Measurements from ENCODE around the gene GBP6.

GBP6 gene

DNA sequence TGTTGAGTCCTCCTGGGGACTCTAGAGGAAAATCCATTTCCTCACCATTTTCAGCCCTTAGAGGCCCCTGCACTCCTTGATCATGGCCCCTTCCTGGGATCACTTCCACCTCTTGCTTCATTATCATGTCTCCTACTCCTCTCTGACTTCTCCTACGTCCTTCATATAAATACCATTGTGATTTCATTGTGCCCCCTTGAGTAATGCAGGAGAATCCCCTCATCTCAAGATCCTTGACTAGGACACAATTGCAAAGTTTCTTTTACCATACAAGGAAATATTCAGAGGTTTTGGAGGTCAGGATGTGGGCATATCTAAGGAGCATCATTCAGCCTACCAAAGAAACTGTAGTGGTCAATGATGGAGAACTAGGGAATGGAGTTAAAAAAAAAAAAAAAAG is 8.8 kb upstream of the GBP6 start:
- Histone ChIP-seq H2AFZ (ENCODE audit: low read depth, low read length) (no peak overlapping the region), H3K9ac (ENCODE audit: low read length) (no peak overlapping the region), H3K4me1 (ENCODE audit: low read length) (peaks cover 24% of the 10 kb centered on the region), H3K79me2 (ENCODE audit: low read length) (no peaks in the 10 kb centered on the region), H3K4me3 (ENCODE audit: low read length) (no peak overlapping the region), H4K20me1 (ENCODE audit: insufficient read depth, low read length) (no peaks in the 10 kb centered on the region), H3K27ac (ENCODE audit: low read length) (no peak overlapping the region), H3K4me2 (ENCODE audit: low read length) (no peak overlapping the region), H3K9me3 (ENCODE audit: insufficient read depth, low read length) (no peaks in the 10 kb centered on the region), H3K27me3 (ENCODE audit: low read depth, low read length) (no peaks in the 10 kb centered on the region), H3K36me3 (replicated peaks; ENCODE audit: low read depth, low read length) (no peaks in the 10 kb centered on the region)
- TF ChIP-seq CTCF (IDR thresholded peaks at IDR 0.05; ENCODE audit: low read depth, low read length), result no peak
- TF ChIP-seq EZH2phosphoT487 (IDR thresholded peaks at IDR 0.05; ENCODE audit: low read depth), result no peak

DNA sequence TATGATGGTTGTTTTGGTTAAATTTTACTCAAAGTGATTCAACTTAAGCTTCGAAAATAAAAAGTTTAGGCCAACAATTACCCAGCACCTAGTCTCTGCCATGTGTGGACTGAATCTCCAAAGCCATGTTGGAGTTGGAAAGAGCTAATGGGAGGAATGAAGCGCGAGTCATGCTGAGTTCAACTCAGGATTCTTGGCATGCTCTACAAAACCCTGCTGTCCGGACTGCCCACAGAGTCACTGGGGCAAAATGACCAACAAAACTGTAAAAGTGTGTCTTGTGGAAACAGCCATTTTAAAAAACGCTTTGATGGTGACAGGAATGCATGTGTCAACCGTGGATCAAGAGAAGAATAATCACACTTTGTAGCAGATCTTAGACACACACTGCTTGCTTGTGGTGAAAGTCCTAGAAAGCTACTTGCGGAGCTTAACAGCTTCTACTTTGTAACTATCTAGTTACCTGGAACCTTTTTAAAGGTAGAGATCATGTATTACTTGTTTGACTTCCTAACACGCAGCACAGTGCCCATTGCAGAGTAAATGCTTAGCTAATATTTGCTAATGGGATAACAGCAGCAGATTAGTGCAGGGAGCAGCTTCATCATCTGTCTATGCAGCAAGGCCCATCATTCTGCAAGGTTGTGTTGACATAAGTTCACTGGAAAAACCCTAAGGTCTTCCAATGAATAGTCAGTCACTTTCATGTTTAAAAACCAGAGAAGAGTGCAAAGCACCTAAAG is 7.0 kb upstream of the GBP6 start:
- H3K27ac ChIP-seq (ENCODE audit: low read length), result no peak overlapping the region
- H3K4me2 ChIP-seq (ENCODE audit: low read length), result no peak overlapping the region
- H4K20me1 ChIP-seq (ENCODE audit: insufficient read depth, low read length), result no peaks in the 10 kb centered on the region
- H3K27me3 ChIP-seq (ENCODE audit: low read depth, low read length), result no peaks in the 10 kb centered on the region
- H3K4me1 ChIP-seq (ENCODE audit: low read length), result peaks cover 21% of the 10 kb centered on the region
- H3K9ac ChIP-seq (ENCODE audit: low read length), result no peak overlapping the region
- no peaks in the 10 kb centered on the region for H3K9me3 ChIP-seq (ENCODE audit: insufficient read depth, low read length)
- no peak overlapping the region for H2AFZ ChIP-seq (ENCODE audit: low read depth, low read length)
- TF ChIP-seq CTCF (IDR thresholded peaks at IDR 0.05; ENCODE audit: low read depth, low read length) (no peak), EZH2phosphoT487 (IDR thresholded peaks at IDR 0.05; ENCODE audit: low read depth) (no peak)
- H3K36me3 ChIP-seq (replicated peaks; ENCODE audit: low read depth, low read length), result no peaks in the 10 kb centered on the region
- no peaks in the 10 kb centered on the region for H3K79me2 ChIP-seq (ENCODE audit: low read length)
- no peak overlapping the region for H3K4me3 ChIP-seq (ENCODE audit: low read length)

DNA sequence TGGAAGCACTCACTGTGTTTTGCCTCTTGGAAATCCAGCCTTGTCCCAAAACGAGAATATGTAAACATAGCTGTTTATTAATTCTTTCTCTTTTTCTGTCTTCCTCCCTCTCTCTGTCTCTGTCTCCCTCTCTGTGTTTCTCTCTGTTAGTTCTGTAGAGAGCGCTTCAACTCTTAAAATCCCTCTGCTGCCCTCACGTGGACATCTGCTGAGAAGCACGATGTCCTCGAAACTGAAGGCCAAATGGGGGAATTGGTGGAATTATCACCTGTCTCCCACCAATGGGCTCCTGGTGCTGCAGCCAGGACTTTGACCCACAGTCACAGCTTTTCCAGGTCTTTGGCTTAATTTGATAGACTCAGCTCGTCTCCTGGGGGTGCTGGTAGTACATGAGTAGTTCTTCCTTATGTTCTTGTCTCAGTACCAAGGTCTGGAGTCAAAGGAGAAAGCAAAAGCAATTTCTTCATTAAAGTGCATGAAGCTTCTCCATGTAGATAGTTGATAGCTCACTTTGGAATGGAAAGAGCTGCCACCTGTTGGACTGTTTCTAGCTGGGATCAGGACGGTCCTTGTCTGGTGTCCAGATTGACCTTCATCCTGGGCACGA is 5.5 kb upstream of the GBP6 start:
- H4K20me1 ChIP-seq (ENCODE audit: insufficient read depth, low read length), result no peaks in the 10 kb centered on the region
- H3K79me2 ChIP-seq (ENCODE audit: low read length), result no peaks in the 10 kb centered on the region
- peak overlapping the region; percentile 78 for H2AFZ ChIP-seq (ENCODE audit: low read depth, low read length)
- H3K9ac ChIP-seq (ENCODE audit: low read length), result no peak overlapping the region
- peak overlapping the region; percentile 13; the same call in 1 of the 2 replicates for H3K4me3 ChIP-seq (ENCODE audit: low read length)
- peaks cover 33% of the 10 kb centered on the region for H3K4me1 ChIP-seq (ENCODE audit: low read length)
- H3K27ac ChIP-seq (ENCODE audit: low read length), result no peak overlapping the region
- H3K9me3 ChIP-seq (ENCODE audit: insufficient read depth, low read length), result no peaks in the 10 kb centered on the region
- H3K36me3 ChIP-seq (replicated peaks; ENCODE audit: low read depth, low read length), result no peaks in the 10 kb centered on the region
- peak overlapping the region; percentile 45 for H3K4me2 ChIP-seq (ENCODE audit: low read length)
- no peak for TF ChIP-seq EZH2phosphoT487 (IDR thresholded peaks at IDR 0.05; ENCODE audit: low read depth)
- peak; percentile 76 for TF ChIP-seq CTCF (IDR thresholded peaks at IDR 0.05; ENCODE audit: low read depth, low read length)
- H3K27me3 ChIP-seq (ENCODE audit: low read depth, low read length), result no peaks in the 10 kb centered on the region

GRCh38 chr1:89360716-89361115 is 3.1 kb upstream of the GBP6 start:
- H3K4me2 ChIP-seq (ENCODE audit: low read length), result no peak overlapping the region
- H4K20me1 ChIP-seq (ENCODE audit: insufficient read depth, low read length), result no peaks in the 10 kb centered on the region
- no peaks in the 10 kb centered on the region for H3K9me3 ChIP-seq (ENCODE audit: insufficient read depth, low read length)
- H3K36me3 ChIP-seq (replicated peaks; ENCODE audit: low read depth, low read length), result no peaks in the 10 kb centered on the region
- no peak overlapping the region for H3K4me3 ChIP-seq (ENCODE audit: low read length)
- TF ChIP-seq CTCF (IDR thresholded peaks at IDR 0.05; ENCODE audit: low read depth, low read length) (no peak), EZH2phosphoT487 (IDR thresholded peaks at IDR 0.05; ENCODE audit: low read depth) (no peak)
- no peaks in the 10 kb centered on the region for H3K27me3 ChIP-seq (ENCODE audit: low read depth, low read length)
- peaks cover 42% of the 10 kb centered on the region for H3K4me1 ChIP-seq (ENCODE audit: low read length)
- H2AFZ ChIP-seq (ENCODE audit: low read depth, low read length), result no peak overlapping the region
- no peaks in the 10 kb centered on the region for H3K79me2 ChIP-seq (ENCODE audit: low read length)
- no peak overlapping the region for H3K27ac ChIP-seq (ENCODE audit: low read length)
- no peak overlapping the region for H3K9ac ChIP-seq (ENCODE audit: low read length)

All from OCI-LY3 (cell line).